BE2C (cell line): ENCODE measurements around the gene PRR3.
A peak's percentile ranks its signal among the peaks of the same experiment; 100 is the strongest.
"Not testable (repeated sequence)": the region's sequence is repeated elsewhere in the genome, so short reads cannot be mapped to it uniquely, and the experiment has no call there.

ENCODE experiments used
- DNase-seq: peaks from one replicate; pipeline ENCODE4 v3.0.0-alpha.2; 2020
- H3K27me3 ChIP-seq: fragments of 250-450 bp; sonication (Bioruptor Pico); 2 replicates; pipeline ENCODE4 v1.5.1; 2020; ENCODE audit warnings: mild to moderate bottlenecking
- H3K36me3 ChIP-seq: fragments of 250-450 bp; sonication (Bioruptor Pico); 2 replicates; pipeline ENCODE4 v1.5.1; 2020; ENCODE audit warnings: mild to moderate bottlenecking
- H3K4me1 ChIP-seq: fragments of 250-450 bp; sonication (Bioruptor Pico); 2 replicates; pipeline ENCODE4 v1.5.1; 2020
- H3K4me3 ChIP-seq: 2 replicates; pipeline ENCODE4 v1.5.1; 2011; ENCODE audit warnings: low read depth, low read length
- H3K9me3 ChIP-seq: fragments of 250-450 bp; sonication (Bioruptor Pico); 2 replicates; pipeline ENCODE4 v1.5.1; 2020
- TF ChIP-seq, protein P1 (sequence below): IDR thresholded peaks from 2 replicates; pipeline ENCODE4 v1.5.1; 2012; ENCODE audit warnings: mild to moderate bottlenecking, low read depth, low read length

The PRR3 gene

DNA sequence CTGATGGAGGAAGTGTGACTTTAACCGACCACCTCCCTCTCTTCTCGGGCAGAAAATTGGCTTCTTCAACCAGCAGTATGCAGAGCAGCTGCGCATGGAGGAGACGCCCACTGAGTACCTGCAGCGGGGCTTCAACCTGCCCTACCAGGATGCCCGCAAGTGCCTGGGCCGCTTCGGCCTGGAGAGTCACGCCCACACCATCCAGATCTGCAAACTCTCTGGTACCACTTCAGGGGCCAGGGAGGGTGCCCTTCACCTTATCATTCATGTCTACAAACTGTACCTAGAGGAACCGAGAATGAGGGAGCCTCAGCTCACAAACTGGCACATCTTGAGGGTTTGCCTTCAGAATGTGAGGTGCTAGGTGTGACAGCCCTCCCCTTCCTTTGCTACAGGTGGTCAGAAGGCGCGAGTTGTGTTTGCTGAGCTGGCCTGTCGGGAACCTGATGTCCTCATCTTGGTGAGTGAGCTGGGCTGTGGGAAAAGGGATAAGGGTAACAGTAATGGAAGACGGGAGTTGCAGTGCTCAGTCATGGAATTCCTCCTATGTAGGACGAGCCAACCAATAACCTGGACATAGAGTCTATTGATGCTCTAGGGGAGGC lies 32.8 kb downstream of the PRR3 start:
- peaks cover 90% of the 10 kb centered on the region for H3K36me3 ChIP-seq
- no peaks in the 10 kb centered on the region for H3K9me3 ChIP-seq
- no peaks in the 10 kb centered on the region for H3K27me3 ChIP-seq
- no peaks in the 10 kb centered on the region for H3K4me1 ChIP-seq
- no peak for DNase-seq
- TF ChIP-seq, protein P1, sequence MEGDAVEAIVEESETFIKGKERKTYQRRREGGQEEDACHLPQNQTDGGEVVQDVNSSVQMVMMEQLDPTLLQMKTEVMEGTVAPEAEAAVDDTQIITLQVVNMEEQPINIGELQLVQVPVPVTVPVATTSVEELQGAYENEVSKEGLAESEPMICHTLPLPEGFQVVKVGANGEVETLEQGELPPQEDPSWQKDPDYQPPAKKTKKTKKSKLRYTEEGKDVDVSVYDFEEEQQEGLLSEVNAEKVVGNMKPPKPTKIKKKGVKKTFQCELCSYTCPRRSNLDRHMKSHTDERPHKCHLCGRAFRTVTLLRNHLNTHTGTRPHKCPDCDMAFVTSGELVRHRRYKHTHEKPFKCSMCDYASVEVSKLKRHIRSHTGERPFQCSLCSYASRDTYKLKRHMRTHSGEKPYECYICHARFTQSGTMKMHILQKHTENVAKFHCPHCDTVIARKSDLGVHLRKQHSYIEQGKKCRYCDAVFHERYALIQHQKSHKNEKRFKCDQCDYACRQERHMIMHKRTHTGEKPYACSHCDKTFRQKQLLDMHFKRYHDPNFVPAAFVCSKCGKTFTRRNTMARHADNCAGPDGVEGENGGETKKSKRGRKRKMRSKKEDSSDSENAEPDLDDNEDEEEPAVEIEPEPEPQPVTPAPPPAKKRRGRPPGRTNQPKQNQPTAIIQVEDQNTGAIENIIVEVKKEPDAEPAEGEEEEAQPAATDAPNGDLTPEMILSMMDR: no peak
- H3K4me3 ChIP-seq: no peak overlapping the region

GRCh38 chr6:30590509-30590908 lies 33.4 kb downstream of the PRR3 start:
- peaks cover 83% of the 10 kb centered on the region for H3K36me3 ChIP-seq
- TF ChIP-seq, protein P1: no peak
- H3K27me3 ChIP-seq: no peaks in the 10 kb centered on the region
- H3K9me3 ChIP-seq: no peaks in the 10 kb centered on the region
- no peak overlapping the region for H3K4me3 ChIP-seq
- DNase-seq: no peak
- no peaks in the 10 kb centered on the region for H3K4me1 ChIP-seq

GRCh38 chr6:30591008-30591407 lies 33.9 kb downstream of the PRR3 start:
- Histone ChIP-seq H3K9me3 (no peaks in the 10 kb centered on the region), H3K36me3 (peaks cover 78% of the 10 kb centered on the region), H3K4me1 (no peaks in the 10 kb centered on the region), H3K27me3 (no peaks in the 10 kb centered on the region), H3K4me3 (no peak overlapping the region)
- TF ChIP-seq, protein P1: no peak
- DNase-seq: no peak

DNA sequence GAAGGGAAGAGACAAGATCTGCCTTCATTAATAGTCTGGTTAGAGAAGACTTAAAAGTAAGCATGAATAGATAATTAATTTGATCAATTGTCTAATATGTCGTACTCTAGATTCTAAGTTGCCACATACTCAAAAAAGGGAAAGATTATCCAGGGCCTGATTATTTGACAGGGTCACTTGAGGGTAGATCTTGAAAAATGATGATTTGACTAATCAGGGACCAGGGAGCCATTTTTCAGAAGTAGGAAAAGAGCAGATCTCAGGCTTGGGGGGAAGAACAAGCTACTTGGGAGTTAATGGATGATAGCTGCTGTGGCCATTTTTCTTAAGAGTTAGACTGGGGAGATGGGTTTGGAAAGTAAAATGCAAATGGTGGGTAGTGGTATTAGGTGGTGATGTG lies 35.2 kb downstream of the PRR3 start:
- no peaks in the 10 kb centered on the region for H3K4me1 ChIP-seq
- TF ChIP-seq, protein P1: no peak
- no peak for DNase-seq
- H3K27me3 ChIP-seq: no peaks in the 10 kb centered on the region
- H3K4me3 ChIP-seq: no peak overlapping the region
- H3K36me3 ChIP-seq: peaks cover 71% of the 10 kb centered on the region
- no peaks in the 10 kb centered on the region for H3K9me3 ChIP-seq

DNA sequence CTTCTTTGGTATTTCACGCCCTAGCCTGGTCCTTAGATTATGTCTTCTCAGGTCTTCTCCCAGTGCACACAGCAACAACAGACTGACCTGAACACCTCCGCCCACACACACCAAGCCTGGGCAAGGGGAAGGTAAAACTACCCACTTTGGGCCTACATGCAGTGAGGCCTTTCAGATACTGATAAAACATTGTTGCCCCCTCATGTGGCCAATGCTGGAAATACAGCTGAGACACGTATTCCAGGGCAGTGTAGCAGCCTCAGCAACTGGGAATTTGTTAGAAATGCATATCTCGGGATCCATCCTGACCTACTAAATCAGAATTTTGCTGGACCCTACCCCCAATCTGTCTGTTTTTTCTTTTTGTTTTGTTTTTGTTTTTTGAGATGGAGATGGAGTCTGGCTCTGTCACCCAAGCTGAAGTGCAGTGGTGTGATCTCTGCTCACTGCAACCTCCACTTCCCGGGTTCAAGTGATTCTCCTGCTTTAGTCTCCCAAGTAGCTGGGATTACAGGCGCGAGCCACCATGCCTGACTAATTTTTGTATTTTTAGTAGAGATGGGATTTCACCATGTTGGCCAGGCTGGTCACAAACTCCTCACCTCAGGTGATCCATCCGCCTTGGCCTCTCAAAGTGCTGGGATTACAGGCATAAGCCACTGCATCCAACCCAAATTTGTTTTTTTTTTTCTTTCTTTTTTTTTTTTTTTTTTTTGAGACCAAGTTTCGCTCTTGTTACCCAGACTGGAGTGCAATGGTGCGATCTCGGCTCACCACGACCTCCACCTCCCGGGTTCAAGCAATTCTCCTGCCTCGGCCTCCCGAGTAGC lies 40.4 kb downstream of the PRR3 start:
- H3K36me3 ChIP-seq: peaks cover 47% of the 10 kb centered on the region
- H3K4me3 ChIP-seq, H3K4me1 ChIP-seq, H3K9me3 ChIP-seq, H3K27me3 ChIP-seq: not testable (repeated sequence)
- TF ChIP-seq, protein P1: peak; percentile 82
- peak; percentile 87 for DNase-seq
